ENCODE data around the gene PTPRM.
"Not testable (repeated sequence)": the region's sequence is repeated elsewhere in the genome, so short reads cannot be mapped to it uniquely, and the experiment has no call there.

The PTPRM gene

GRCh38 chr18:7735196-7735595 lies 168.1 kb downstream of the PTPRM start:
- Histone ChIP-seq H3K79me2 (ENCODE audit: insufficient read depth, low read length) (no peaks in the 10 kb centered on the region), H3K4me2 (ENCODE audit: low read depth, low read length, poor library complexity, severe bottlenecking) (no peak overlapping the region), H3K4me1 (ENCODE audit: insufficient read depth, low read length, poor library complexity, severe bottlenecking) (no peaks in the 10 kb centered on the region), H3K9me2 (replicated peaks; ENCODE audit: low read depth, low read length) (no peaks in the 10 kb centered on the region), H3K4me3 (ENCODE audit: low read length, poor library complexity, severe bottlenecking) (no peak overlapping the region), H2AFZ (ENCODE audit: low read length) (no peak overlapping the region), H3F3A (ENCODE audit: low read depth) (no peaks in the 10 kb centered on the region), H4K20me1 (ENCODE audit: insufficient read depth, low read length, poor library complexity, severe bottlenecking) (no peaks in the 10 kb centered on the region), H3K9ac (ENCODE audit: low read depth, low read length, poor library complexity, severe bottlenecking) (no peak overlapping the region), H3K36me3 (ENCODE audit: insufficient read depth, low read length) (no peaks in the 10 kb centered on the region), H3K9me3 (ENCODE audit: insufficient read depth, low read depth, low read length) (no peaks in the 10 kb centered on the region), H3K27me3 (ENCODE audit: insufficient read depth, low read length, poor library complexity, severe bottlenecking) (no peaks in the 10 kb centered on the region)
- no peak for TF ChIP-seq EZH2phosphoT487 (IDR thresholded peaks at IDR 0.05; ENCODE audit: borderline replicate concordance)
- TF ChIP-seq CTCF (conservative IDR thresholded peaks at IDR 0.05; ENCODE audit: low read length) = peak; percentile 35; the same call in 1 of the 2 replicates

- Histone ChIP-seq H3K36me3 (ENCODE audit: insufficient read depth, low read length) (no peaks in the 10 kb centered on the region), H3K4me2 (ENCODE audit: low read depth, low read length, poor library complexity, severe bottlenecking) (no peak overlapping the region), H3K4me3 (ENCODE audit: low read length, poor library complexity, severe bottlenecking) (no peak overlapping the region), H3F3A (ENCODE audit: low read depth) (no peaks in the 10 kb centered on the region), H3K9me3 (ENCODE audit: insufficient read depth, low read depth, low read length) (no peaks in the 10 kb centered on the region), H4K20me1 (ENCODE audit: insufficient read depth, low read length, poor library complexity, severe bottlenecking) (no peaks in the 10 kb centered on the region), H3K9me2 (replicated peaks; ENCODE audit: low read depth, low read length) (no peaks in the 10 kb centered on the region), H3K27me3 (ENCODE audit: insufficient read depth, low read length, poor library complexity, severe bottlenecking) (no peaks in the 10 kb centered on the region), H3K4me1 (ENCODE audit: insufficient read depth, low read length, poor library complexity, severe bottlenecking) (no peaks in the 10 kb centered on the region), H3K79me2 (ENCODE audit: insufficient read depth, low read length) (no peaks in the 10 kb centered on the region), H2AFZ (ENCODE audit: low read length) (no peak overlapping the region), H3K9ac (ENCODE audit: low read depth, low read length, poor library complexity, severe bottlenecking) (no peak overlapping the region)
- TF ChIP-seq CTCF (conservative IDR thresholded peaks at IDR 0.05; ENCODE audit: low read length) = no peak
Observed at GRCh38 chr18:7735626-7736175, 168.6 kb downstream of the PTPRM start.

GRCh38 chr18:7736526-7736925 lies 169.4 kb downstream of the PTPRM start:
- H3K9ac ChIP-seq (ENCODE audit: low read depth, low read length, poor library complexity, severe bottlenecking); H3K9me2 ChIP-seq (replicated peaks; ENCODE audit: low read depth, low read length); H3K79me2 ChIP-seq (ENCODE audit: insufficient read depth, low read length); H3F3A ChIP-seq (ENCODE audit: low read depth); H3K36me3 ChIP-seq (ENCODE audit: insufficient read depth, low read length); H2AFZ ChIP-seq (ENCODE audit: low read length); H3K4me3 ChIP-seq (ENCODE audit: low read length, poor library complexity, severe bottlenecking); H4K20me1 ChIP-seq (ENCODE audit: insufficient read depth, low read length, poor library complexity, severe bottlenecking); H3K27me3 ChIP-seq (ENCODE audit: insufficient read depth, low read length, poor library complexity, severe bottlenecking); H3K4me1 ChIP-seq (ENCODE audit: insufficient read depth, low read length, poor library complexity, severe bottlenecking); H3K4me2 ChIP-seq (ENCODE audit: low read depth, low read length, poor library complexity, severe bottlenecking); H3K9me3 ChIP-seq (ENCODE audit: insufficient read depth, low read depth, low read length): not testable (repeated sequence)

- no peaks in the 10 kb centered on the region for H4K20me1 ChIP-seq (ENCODE audit: insufficient read depth, low read length, poor library complexity, severe bottlenecking)
- no peaks in the 10 kb centered on the region for H3K4me1 ChIP-seq (ENCODE audit: insufficient read depth, low read length, poor library complexity, severe bottlenecking)
- H3K9me2 ChIP-seq (replicated peaks; ENCODE audit: low read depth, low read length) = no peaks in the 10 kb centered on the region
- TF ChIP-seq CTCF (conservative IDR thresholded peaks at IDR 0.05; ENCODE audit: low read length) = no peak
- no peak for TF ChIP-seq EZH2phosphoT487 (IDR thresholded peaks at IDR 0.05; ENCODE audit: borderline replicate concordance)
- no peaks in the 10 kb centered on the region for H3F3A ChIP-seq (ENCODE audit: low read depth)
- no peak overlapping the region for H3K4me2 ChIP-seq (ENCODE audit: low read depth, low read length, poor library complexity, severe bottlenecking)
- H2AFZ ChIP-seq (ENCODE audit: low read length) = no peak overlapping the region
- no peak overlapping the region for H3K4me3 ChIP-seq (ENCODE audit: low read length, poor library complexity, severe bottlenecking)
- H3K36me3 ChIP-seq (ENCODE audit: insufficient read depth, low read length) = no peaks in the 10 kb centered on the region
- H3K79me2 ChIP-seq (ENCODE audit: insufficient read depth, low read length) = no peaks in the 10 kb centered on the region
- no peaks in the 10 kb centered on the region for H3K27me3 ChIP-seq (ENCODE audit: insufficient read depth, low read length, poor library complexity, severe bottlenecking)
- H3K9ac ChIP-seq (ENCODE audit: low read depth, low read length, poor library complexity, severe bottlenecking) = no peak overlapping the region
- H3K9me3 ChIP-seq (ENCODE audit: insufficient read depth, low read depth, low read length) = no peaks in the 10 kb centered on the region
Observed at GRCh38 chr18:7737550-7737949, 170.4 kb downstream of the PTPRM start.

Data from Loucy (cell line).